CD14-positive monocyte (primary cell): ENCODE measurements around the gene CDKN2B-AS1. TPM values are rescaled to one million over a fixed set of nuclear protein-coding genes. Genes with fewer than 3 reads are reported as not detected.

Experiments used
- DNase-seq, 3 donors: peaks; one replicate each; pipeline ENCODE4 v3.0.0-alpha.2; 2011 to 2022
- H2AFZ ChIP-seq: 2 replicates; pipeline ENCODE4 v1.6.0; 2012; ENCODE audit warnings: mild to moderate bottlenecking, low read depth, low read length, inconsistent platforms; ENCODE audit not compliant: insufficient read depth, poor library complexity, severe bottlenecking
- H3K27ac ChIP-seq, 2 donors: 1 replicate in 1 of 2; 2 replicates in 1 of 2; pipeline ENCODE4 v1.5.1; 2012 to 2013; ENCODE audit warnings: low read length in 2 of 2, control low read depth in 1 of 2, inconsistent platforms in 1 of 2, low read depth in 1 of 2, mild to moderate bottlenecking in 1 of 2
- H3K27me3 ChIP-seq, 2 donors: one replicate each; pipeline versions ENCODE4 v1.6.0 to v1.6.1; 2011 to 2013; ENCODE audit warnings: low read length in 2 of 2; ENCODE audit not compliant: control insufficient read depth in 2 of 2, insufficient read depth in 2 of 2
- H3K36me3 ChIP-seq, 2 donors: replicated peaks in 1 of 2; 1 replicate in 1 of 2; 2 replicates in 1 of 2; pipeline versions ENCODE4 v1.5.1 to v1.6.1; 2012 to 2013; ENCODE audit warnings: low read length in 2 of 2, control low read depth in 1 of 2, inconsistent platforms in 1 of 2, mild to moderate bottlenecking in 1 of 2; ENCODE audit not compliant: insufficient read depth in 2 of 2, control insufficient read depth in 1 of 2
- H3K4me1 ChIP-seq, 2 donors: 1 replicate in 1 of 2; 2 replicates in 1 of 2; pipeline versions ENCODE4 v1.5.1 to v1.6.1; 2012 to 2013; ENCODE audit warnings: low read length in 2 of 2, control low read depth in 1 of 2, inconsistent platforms in 1 of 2, mild to moderate bottlenecking in 1 of 2, moderate library complexity in 1 of 2; ENCODE audit not compliant: insufficient read depth in 2 of 2, control insufficient read depth in 1 of 2
- H3K4me2 ChIP-seq: replicated peaks from 2 replicates; pipeline ENCODE3; 2012; ENCODE audit warnings: low read length, moderate library complexity, mild to moderate bottlenecking; ENCODE audit not compliant: poor library complexity, severe bottlenecking; ENCODE audit errors: extremely low read depth
- H3K4me3 ChIP-seq, 3 experiments: fragments of 200-600 bp in 1 of 3; sonication (generic) in 1 of 3; replicated peaks in 1 of 3; 1 replicate in 2 of 3; 2 replicates in 1 of 3; pipeline ENCODE4 v1.5.1; 2011 to 2013; ENCODE audit warnings: low read length in 3 of 3, mild to moderate bottlenecking in 3 of 3, control low read depth in 2 of 3, low read depth in 2 of 3, inconsistent platforms in 1 of 3, moderate library complexity in 1 of 3
- H3K79me2 ChIP-seq: 2 replicates; pipeline ENCODE4 v1.6.0; 2012; ENCODE audit warnings: mild to moderate bottlenecking, control low read depth, inconsistent platforms, low read length, moderate library complexity; ENCODE audit not compliant: insufficient read depth
- H3K9ac ChIP-seq: 2 replicates; pipeline ENCODE4 v1.6.0; 2017; ENCODE audit warnings: low read length, mild to moderate bottlenecking; ENCODE audit not compliant: insufficient read depth, poor library complexity, severe bottlenecking
- H3K9me3 ChIP-seq, 2 donors: replicated peaks in 1 of 2; 1 replicate in 1 of 2; 2 replicates in 1 of 2; pipeline versions ENCODE4 v1.5.1 to v1.6.1; 2012 to 2013; ENCODE audit warnings: low read length in 2 of 2, control low read depth in 1 of 2; ENCODE audit not compliant: control insufficient read depth in 1 of 2, insufficient read depth in 1 of 2
- H4K20me1 ChIP-seq: 2 replicates; pipeline ENCODE4 v1.6.0; 2012; ENCODE audit warnings: mild to moderate bottlenecking, low read length, control low read depth, moderate library complexity; ENCODE audit not compliant: insufficient read depth
- H3K27ac Mint-ChIP-seq, 7 donors: one replicate each; pipeline ENCODE4 v1.8.0; 2020; ENCODE audit warnings: mild to moderate bottlenecking in 7 of 7, mixed read lengths in 7 of 7, moderate library complexity in 6 of 7, inconsistent platforms in 2 of 7
- H3K27me3 Mint-ChIP-seq, 3 donors: one replicate each; pipeline ENCODE4 v1.8.0; 2021 to 2022; ENCODE audit warnings: low read depth in 3 of 3, mild to moderate bottlenecking in 3 of 3, mixed read lengths in 3 of 3, moderate library complexity in 3 of 3, inconsistent platforms in 1 of 3
- H3K36me3 Mint-ChIP-seq, 2 donors: one replicate each; pipeline ENCODE4 v1.8.0; 2020; ENCODE audit warnings: mixed read lengths in 2 of 2, inconsistent platforms in 1 of 2, mild to moderate bottlenecking in 1 of 2
- H3K4me1 Mint-ChIP-seq: one replicate; pipeline ENCODE4 v1.8.0; 2020; ENCODE audit warnings: mild to moderate bottlenecking, mixed read lengths
- H3K4me3 Mint-ChIP-seq, 2 donors: one replicate each; pipeline ENCODE4 v1.8.0; 2020; ENCODE audit warnings: mild to moderate bottlenecking in 2 of 2, mixed read lengths in 2 of 2, moderate library complexity in 1 of 2
- H3K9me3 Mint-ChIP-seq, 7 donors: one replicate each; pipeline ENCODE4 v1.8.0; 2020 to 2022; ENCODE audit warnings: mixed read lengths in 7 of 7, mild to moderate bottlenecking in 6 of 7, moderate library complexity in 6 of 7, inconsistent platforms in 2 of 7
- intact Hi-C, 2 donors: fragments of 100-400 bp; cut with micrococcal nuclease; formaldehyde crosslinking; loops; one replicate each; pipeline versions ENCODE4 v1.15.0 to v1.15.1; 2023
- polyA plus RNA-seq, 3 donors: library from polyadenylated mRNA; depleted of rRNA in 1 of 3; unstranded in 2 of 3; stranded (reverse) in 1 of 3; fragments of 300-500 nt in 2 of 3; fragments of >200 nt in 1 of 3; fragmentation: Illumina TruSeq in 2 of 3; gene quantifications; 1 replicate in 2 of 3; 2 replicates in 1 of 3; pipeline ENCODE4 v1.2.3, GENCODE V29; 2012 to 2021
- TF ChIP-seq, protein P1 (sequence below): fragments of 200-600 bp; IDR thresholded peaks from one replicate; pipeline ENCODE4 v1.8.0; 2022; ENCODE audit warnings: antibody characterized with exemption, mild to moderate bottlenecking

CDKN2B-AS1 gene
- polyA plus RNA-seq, 3 donors, result 0.35 to 0.55 (median 0.50) TPM

- intact Hi-C loops, result no loop called here
- TF ChIP-seq, protein P1, sequence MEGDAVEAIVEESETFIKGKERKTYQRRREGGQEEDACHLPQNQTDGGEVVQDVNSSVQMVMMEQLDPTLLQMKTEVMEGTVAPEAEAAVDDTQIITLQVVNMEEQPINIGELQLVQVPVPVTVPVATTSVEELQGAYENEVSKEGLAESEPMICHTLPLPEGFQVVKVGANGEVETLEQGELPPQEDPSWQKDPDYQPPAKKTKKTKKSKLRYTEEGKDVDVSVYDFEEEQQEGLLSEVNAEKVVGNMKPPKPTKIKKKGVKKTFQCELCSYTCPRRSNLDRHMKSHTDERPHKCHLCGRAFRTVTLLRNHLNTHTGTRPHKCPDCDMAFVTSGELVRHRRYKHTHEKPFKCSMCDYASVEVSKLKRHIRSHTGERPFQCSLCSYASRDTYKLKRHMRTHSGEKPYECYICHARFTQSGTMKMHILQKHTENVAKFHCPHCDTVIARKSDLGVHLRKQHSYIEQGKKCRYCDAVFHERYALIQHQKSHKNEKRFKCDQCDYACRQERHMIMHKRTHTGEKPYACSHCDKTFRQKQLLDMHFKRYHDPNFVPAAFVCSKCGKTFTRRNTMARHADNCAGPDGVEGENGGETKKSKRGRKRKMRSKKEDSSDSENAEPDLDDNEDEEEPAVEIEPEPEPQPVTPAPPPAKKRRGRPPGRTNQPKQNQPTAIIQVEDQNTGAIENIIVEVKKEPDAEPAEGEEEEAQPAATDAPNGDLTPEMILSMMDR, result no peak
These were observed 120.4 kb downstream of the CDKN2B-AS1 start for GRCh38 chr9:22114956-22115355.

DNA sequence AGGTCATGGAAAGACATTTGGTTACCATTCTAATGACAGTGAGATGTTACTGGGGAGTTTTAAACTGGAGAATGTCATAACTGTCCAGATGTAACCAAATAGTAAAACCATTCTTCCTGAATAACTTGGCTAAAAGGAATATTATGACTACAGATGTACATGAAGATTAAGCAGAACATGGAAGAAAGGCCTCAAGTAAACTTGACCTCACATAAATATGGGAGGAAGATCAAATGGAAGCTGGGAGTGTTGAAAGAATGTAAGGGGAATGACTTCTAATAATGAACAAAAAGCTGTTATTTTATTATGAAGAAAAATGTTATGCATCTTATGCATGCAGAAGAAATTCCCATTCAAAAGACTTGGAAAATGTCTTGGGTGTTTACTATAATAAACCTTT, 122.2 kb downstream of the CDKN2B-AS1 start:
- H3K27me3 Mint-ChIP-seq, result peaks cover 12 to 35% (median 22%) of the 10 kb centered on the region in 3 donors
- H3K4me3 Mint-ChIP-seq, result no peak overlapping the region
- Histone ChIP-seq H3K4me2 (no peak overlapping the region), H3K27ac (no peak overlapping the region), H3K9ac (no peak overlapping the region), H3K9me3 (no peaks in the 10 kb centered on the region), H3K4me3 (no peak overlapping the region), H4K20me1 (no peaks in the 10 kb centered on the region), H3K27me3 (peaks cover 23 to 27% of the 10 kb centered on the region in 2 donors), H3K79me2 (no peaks in the 10 kb centered on the region), H3K36me3 (no peaks in the 10 kb centered on the region), H2AFZ (no peak overlapping the region), H3K4me1 (peaks cover 4 to 9% of the 10 kb centered on the region in 2 donors)
- intact Hi-C loops, result no loop called here
- no peak overlapping the region for H3K27ac Mint-ChIP-seq
- H3K36me3 Mint-ChIP-seq, result no peaks in the 10 kb centered on the region
- peaks cover 9% of the 10 kb centered on the region for H3K4me1 Mint-ChIP-seq
- H3K9me3 Mint-ChIP-seq, result no peaks in the 10 kb centered on the region
- DNase-seq, result no peak
- TF ChIP-seq, protein P1, result no peak

More at GRCh38 chr9:22114956-22115355, 120.4 kb downstream of the CDKN2B-AS1 start:
- Histone ChIP-seq H3K9ac (no peak overlapping the region), H3K79me2 (no peaks in the 10 kb centered on the region), H3K4me2 (no peak overlapping the region), H2AFZ (no peak overlapping the region), H4K20me1 (no peaks in the 10 kb centered on the region), H3K36me3 (no peaks in the 10 kb centered on the region), H3K4me1 (peaks cover 4 to 9% of the 10 kb centered on the region in 2 donors), H3K9me3 (no peaks in the 10 kb centered on the region), H3K27me3 (peaks cover 25 to 39% of the 10 kb centered on the region in 2 donors), H3K27ac (no peak overlapping the region), H3K4me3 (no peak overlapping the region)
- Mint-ChIP-seq H3K36me3 (no peaks in the 10 kb centered on the region), H3K9me3 (no peaks in the 10 kb centered on the region), H3K4me3 (no peak overlapping the region), H3K27me3 (peaks cover 14 to 41% (median 22%) of the 10 kb centered on the region in 3 donors), H3K27ac (no peak overlapping the region), H3K4me1 (peaks cover 9% of the 10 kb centered on the region)
- no peak for DNase-seq
